Measurements from ENCODE around the gene SPINT1. TPM values are rescaled to one million over a fixed set of nuclear protein-coding genes. Genes with fewer than 3 reads are reported as not detected.

Gene SPINT1
- total RNA-seq, 1 experiment from 2014 or later, result 123 TPM

- ChIA-PET CTCF (interaction anchor here (0.7 to 6.2 kb wide), 23 partner anchors 9 to 326 kb away, joined by 3 to 166 read pairs (median 7); partner anchors contain the start of genes DNAJC17, PPP1R14D, RAD51 and RHOV), RAD21 (ENCODE audit: low non-redundant PET in 1 of 2, low total read pairs in 2 of 2, uncharacterized antibody in 2 of 2, unreplicated experiment in 2 of 2) (interaction anchor here (0.8 to 4.0 kb wide), 8 partner anchors 14 to 112 kb away, joined by 3 to 29 read pairs (median 11); partner anchors contain the start of genes RHOV (in 2 of the 2), VPS18 (in 2 of the 2) and ZFYVE19 (in 1 of the 2)), POLR2A (interaction anchor here (1.3 to 3.6 kb wide), 7 partner anchors 11 to 71 kb away, joined by 4 to 34 read pairs (median 18); partner anchors contain the start of genes RHOV and VPS18)
- TF ChIP-seq RAD21 (IDR thresholded peaks at IDR 0.05; ENCODE audit: low read depth) (no peak), TCF7L2 (IDR thresholded peaks at IDR 0.05; ENCODE audit: borderline replicate concordance, extremely low read depth, insufficient read depth, insufficient read length) (no peak), CEBPB (IDR thresholded peaks at IDR 0.05; ENCODE audit: low read depth) (no peak), JUND (IDR thresholded peaks at IDR 0.05) (no peak), ATF3 (IDR thresholded peaks at IDR 0.05) (no peak)
- no TSS peak for BruUV-seq (replicated peaks)
- no peaks in the 10 kb centered on the region for H4K20me1 ChIP-seq (ENCODE audit: insufficient read depth)
- peaks cover 16 to 26% of the 10 kb centered on the region in 2 experiments for H3K4me1 ChIP-seq (ENCODE audit: control insufficient read depth in 1 of 2, insufficient read depth in 2 of 2, low read length in 2 of 2)
- no peak overlapping the region for H3K4me3 ChIP-seq (replicated peaks in 1 of 2; ENCODE audit: low read depth in 1 of 2, low read length in 2 of 2)
- H3K4me2 ChIP-seq (ENCODE audit: low read length), result no peak overlapping the region
- ATAC-seq (no peak), DNase-seq (ENCODE audit: low read depth, low spot score) (no peak)
- intact Hi-C loops (cut with micrococcal nuclease), result no loop called here
- no peak overlapping the region for H3K27ac ChIP-seq (ENCODE audit: low read depth, low read length)
- H3K9ac ChIP-seq (ENCODE audit: low read length), result no peak overlapping the region
- no peaks in the 10 kb centered on the region for H3K9me3 ChIP-seq (ENCODE audit: control insufficient read depth in 1 of 2, insufficient read depth in 1 of 2, low read depth in 1 of 2, low read length in 2 of 2)
- H3K79me2 ChIP-seq (ENCODE audit: insufficient read depth, low read length), result no peaks in the 10 kb centered on the region
- H3K9me2 ChIP-seq (ENCODE audit: insufficient read depth), result no peaks in the 10 kb centered on the region
- no peaks in the 10 kb centered on the region for H3K27me3 ChIP-seq (ENCODE audit: insufficient read depth, low read length)
- peaks cover 15 to 21% of the 10 kb centered on the region in 2 experiments; a peak in 3 of 4 replicates for H3K36me3 ChIP-seq (ENCODE audit: control insufficient read depth in 1 of 2, insufficient read depth in 2 of 2, low read length in 2 of 2)
- H2AFZ ChIP-seq (ENCODE audit: low read depth, low read length, poor library complexity, severe bottlenecking), result no peak overlapping the region
Observed at GRCh38 chr15:40858706-40859105, 14.9 kb downstream of the SPINT1 start.

- Histone ChIP-seq H2AFZ (ENCODE audit: low read depth, low read length, poor library complexity, severe bottlenecking) (no peak overlapping the region), H3K27ac (ENCODE audit: low read depth, low read length) (no peak overlapping the region), H3K4me3 (replicated peaks in 1 of 2; ENCODE audit: low read depth in 1 of 2, low read length in 2 of 2) (no peak overlapping the region), H3K9me2 (ENCODE audit: insufficient read depth) (no peaks in the 10 kb centered on the region), H3K79me2 (ENCODE audit: insufficient read depth, low read length) (no peaks in the 10 kb centered on the region), H3K9ac (ENCODE audit: low read length) (no peak overlapping the region), H3K4me1 (ENCODE audit: control insufficient read depth in 1 of 2, insufficient read depth in 2 of 2, low read length in 2 of 2) (peaks cover 16 to 26% of the 10 kb centered on the region in 2 experiments), H3K27me3 (ENCODE audit: insufficient read depth, low read length) (no peaks in the 10 kb centered on the region), H3K9me3 (ENCODE audit: control insufficient read depth in 1 of 2, insufficient read depth in 1 of 2, low read depth in 1 of 2, low read length in 2 of 2) (no peaks in the 10 kb centered on the region), H4K20me1 (ENCODE audit: insufficient read depth) (no peaks in the 10 kb centered on the region), H3K4me2 (ENCODE audit: low read length) (no peak overlapping the region), H3K36me3 (ENCODE audit: control insufficient read depth in 1 of 2, insufficient read depth in 2 of 2, low read length in 2 of 2) (peaks cover 11 to 17% of the 10 kb centered on the region in 2 experiments; a peak in 3 of 4 replicates)
- DNase-seq (ENCODE audit: low read depth, low spot score), result peak; percentile 73
- ChIA-PET CTCF (interaction anchor here (0.5 to 6.2 kb wide), 21 partner anchors 10 to 326 kb away, joined by 3 to 166 read pairs (median 7); partner anchors contain the start of genes DNAJC17, PPP1R14D, RAD51 and RHOV), POLR2A (interaction anchor here (0.9 to 3.6 kb wide), 6 partner anchors 11 to 35 kb away, joined by 3 to 34 read pairs (median 18); partner anchors contain the start of genes RHOV and VPS18), RAD21 (ENCODE audit: low non-redundant PET in 1 of 2, low total read pairs in 2 of 2, uncharacterized antibody in 2 of 2, unreplicated experiment in 2 of 2) (interaction anchor here (0.6 to 4.0 kb wide), 8 partner anchors 14 to 180 kb away, joined by 3 to 29 read pairs (median 11); partner anchors contain the start of genes RHOV (in 2 of the 2) and VPS18 (in 2 of the 2))
- BruUV-seq (replicated peaks), result no TSS peak
- ATAC-seq, result peak; percentile 84
- intact Hi-C loops (cut with micrococcal nuclease), result no loop called here
- TF ChIP-seq ZFX (IDR thresholded peaks at IDR 0.05) (no peak), REST (IDR thresholded peaks at IDR 0.05; ENCODE audit: low read depth) (no peak), EGR1 (IDR thresholded peaks at IDR 0.05; ENCODE audit: low read depth) (no peak), FOSL1 (IDR thresholded peaks at IDR 0.05; ENCODE audit: low read depth) (no peak), JUND (IDR thresholded peaks at IDR 0.05) (no peak), CEBPB (IDR thresholded peaks at IDR 0.05; ENCODE audit: low read depth) (no peak), MAX (IDR thresholded peaks at IDR 0.05) (peak; percentile 53), SP1 (IDR thresholded peaks at IDR 0.05; ENCODE audit: low read depth) (no peak), RAD21 (IDR thresholded peaks at IDR 0.05; ENCODE audit: low read depth) (peak; percentile 74), ZNF274 (IDR thresholded peaks at IDR 0.05; ENCODE audit: low read depth, low read length) (no peak), POLR2A (IDR thresholded peaks at IDR 0.05; ENCODE audit: borderline replicate concordance, extremely low read depth, insufficient read depth, insufficient read length) (no peak), SIN3A (IDR thresholded peaks at IDR 0.05; ENCODE audit: low read depth) (no peak), POLR2AphosphoS5 (IDR thresholded peaks at IDR 0.05; ENCODE audit: low read depth, low read length) (peak; percentile 59), EZH2phosphoT487 (IDR thresholded peaks at IDR 0.05; ENCODE audit: borderline replicate concordance) (no peak), TCF7L2 (IDR thresholded peaks at IDR 0.05; ENCODE audit: borderline replicate concordance, extremely low read depth, insufficient read depth, insufficient read length) (no peak)
Observed at GRCh38 chr15:40859206-40859851, 15.5 kb downstream of the SPINT1 start.
